Pancreas (tissue), 10 donors: Measurements from ENCODE around the gene SASH1. TPM values are rescaled to one million over a fixed set of nuclear protein-coding genes. Genes with fewer than 3 reads are reported as not detected.

Source experiments
- ATAC-seq, 4 donors: fragments of 200-7000 bp; cut with Tn5 transposase; one replicate each; pipeline versions ENCODE4 v1.8.0 to v1.9.1; 2020; ENCODE audit warnings: mild to moderate bottlenecking in 4 of 4, moderate library complexity in 4 of 4
- DNase-seq, 6 donors: peaks; one replicate each; pipeline ENCODE4 v3.0.0-alpha.2; 2020
- FAIRE-seq: peaks from 2 replicates; lab custom pipeline; 2012; peaks lifted over from hg19 to GRCh38; lab: Jason Lieb, UNC
- H3K27ac ChIP-seq, 4 donors: fragments of 200-600 bp; sonication (generic); 1 replicate in 3 of 4; 2 replicates in 1 of 4; pipeline versions ENCODE4 v1.5.0 to v1.8.0; 2020
- H3K27me3 ChIP-seq, 4 donors: fragments of 200-600 bp; one replicate each; pipeline ENCODE4 v1.8.0; 2021
- H3K36me3 ChIP-seq, 3 donors: fragments of 200-600 bp; sonication (generic) in 1 of 3; one replicate each; pipeline versions ENCODE4 v1.5.0 to v1.8.0; 2020 to 2021
- H3K4me1 ChIP-seq, 3 donors: fragments of 200-600 bp; one replicate each; pipeline ENCODE4 v1.8.0; 2021
- H3K4me3 ChIP-seq, 4 donors: fragments of 200-600 bp; sonication (generic) in 2 of 4; one replicate each; pipeline versions ENCODE4 v1.5.0 to v1.8.0; 2020 to 2021
- H3K9me3 ChIP-seq, 4 donors: fragments of 200-600 bp; one replicate each; pipeline ENCODE4 v1.8.0; 2021
- WGBS, 2 donors: extraction: QIAGEN DNeasy Blood & Tissue Kit; methylation state at CpG; one replicate each; pipeline ENCODE4 v1.1.7; 2013; 5-methylcytosine and 5-hydroxymethylcytosine counted together
- intact Hi-C, 3 donors: fragments of 100-400 bp; cut with DNase I; formaldehyde crosslinking; loops; one replicate each; pipeline versions ENCODE4 v1.11.1 to v1.14.2; 2022
- polyA plus RNA-seq, 2 donors: library from polyadenylated mRNA; stranded (reverse); fragments of 200-250 nt; gene quantifications; one replicate each; pipeline ENCODE4 v1.2.3, GENCODE V29; 2013
- total RNA-seq, 6 donors: library from RNA; stranded (reverse); fragmentation: NEBNext Ultra II Directional in 4 of 6; extraction: Animal tissue kit (Norgen Biotek cat#: 25700) in 4 of 6; gene quantifications; one replicate each; pipeline versions ENCODE4 v1.2.1 to v1.2.4, GENCODE V29; 2021 to 2023
- TF ChIP-seq, protein P1 (sequence below), 4 donors: fragments of 200-600 bp; sonication (generic) in 3 of 4; IDR thresholded peaks; one replicate each; pipeline versions ENCODE4 v1.5.0 to v1.8.0; 2021; ENCODE audit warnings: antibody characterized with exemption in 4 of 4
- donor health status: healthy with polysubstance abuse.
- donor health status: DM: no; HTN: no; CAD: no; lungs with moderate emphysema.
- donor health status: DM: no; HTN: no; CAD: no.
- donor health status: control.
- donor health status: control.
- donor health status: Bipolar disorder and iron deficiency.
- donor health status: DM: yes; HTN: yes; CAD: no.
- donor health status: DM: no; HTN: no; CAD: no.
- donor health status: DM: no; HTN: no; CAD: no.
- donor health status: DM: yes; HTN: yes; CAD: no.

SASH1 gene
- total and polyA plus RNA-seq, 8 donors = 5.1 to 15.3 (median 8.9) TPM

DNA sequence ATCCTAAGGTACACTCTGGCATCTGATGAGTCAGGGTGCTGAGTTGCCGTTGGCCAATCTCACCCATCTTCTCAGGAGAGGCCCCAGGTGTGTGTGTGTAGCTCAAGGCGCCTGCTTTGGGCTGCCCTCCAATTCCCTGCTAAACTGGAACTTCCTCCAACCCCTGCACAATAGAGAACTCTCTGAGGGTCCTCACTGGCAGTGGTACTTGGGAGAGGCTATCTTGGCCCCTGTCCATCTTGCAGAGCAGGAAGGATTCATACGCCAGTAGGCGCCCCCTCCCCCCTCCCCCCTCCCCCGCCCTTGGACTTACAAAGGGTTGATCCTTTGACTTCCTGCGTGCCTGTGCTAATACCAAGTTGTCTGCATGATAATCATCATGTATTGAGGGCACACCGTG, 173.6 kb downstream of the SASH1 start:
- no peaks in the 10 kb centered on the region for H3K9me3 ChIP-seq
- peaks cover 0 to 5% (median 3%) of the 10 kb centered on the region in 3 donors for H3K4me1 ChIP-seq
- TF ChIP-seq, protein P1, sequence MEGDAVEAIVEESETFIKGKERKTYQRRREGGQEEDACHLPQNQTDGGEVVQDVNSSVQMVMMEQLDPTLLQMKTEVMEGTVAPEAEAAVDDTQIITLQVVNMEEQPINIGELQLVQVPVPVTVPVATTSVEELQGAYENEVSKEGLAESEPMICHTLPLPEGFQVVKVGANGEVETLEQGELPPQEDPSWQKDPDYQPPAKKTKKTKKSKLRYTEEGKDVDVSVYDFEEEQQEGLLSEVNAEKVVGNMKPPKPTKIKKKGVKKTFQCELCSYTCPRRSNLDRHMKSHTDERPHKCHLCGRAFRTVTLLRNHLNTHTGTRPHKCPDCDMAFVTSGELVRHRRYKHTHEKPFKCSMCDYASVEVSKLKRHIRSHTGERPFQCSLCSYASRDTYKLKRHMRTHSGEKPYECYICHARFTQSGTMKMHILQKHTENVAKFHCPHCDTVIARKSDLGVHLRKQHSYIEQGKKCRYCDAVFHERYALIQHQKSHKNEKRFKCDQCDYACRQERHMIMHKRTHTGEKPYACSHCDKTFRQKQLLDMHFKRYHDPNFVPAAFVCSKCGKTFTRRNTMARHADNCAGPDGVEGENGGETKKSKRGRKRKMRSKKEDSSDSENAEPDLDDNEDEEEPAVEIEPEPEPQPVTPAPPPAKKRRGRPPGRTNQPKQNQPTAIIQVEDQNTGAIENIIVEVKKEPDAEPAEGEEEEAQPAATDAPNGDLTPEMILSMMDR (IDR thresholded peaks at IDR 0.05) = no peak
- ATAC-seq (no peak), DNase-seq (no peak), FAIRE-seq (no peak)
- intact Hi-C loops = no loop called here
- H3K27me3 ChIP-seq = no peaks in the 10 kb centered on the region
- H3K36me3 ChIP-seq = peaks cover 0 to 4% (median 0%) of the 10 kb centered on the region in 3 donors
- whole genome bisulfite sequencing, 2 donors = 76 to 93% methylated on average over 7 of the region's 7 CpGs
- no peak overlapping the region for H3K4me3 ChIP-seq
- no peak overlapping the region for H3K27ac ChIP-seq

DNA sequence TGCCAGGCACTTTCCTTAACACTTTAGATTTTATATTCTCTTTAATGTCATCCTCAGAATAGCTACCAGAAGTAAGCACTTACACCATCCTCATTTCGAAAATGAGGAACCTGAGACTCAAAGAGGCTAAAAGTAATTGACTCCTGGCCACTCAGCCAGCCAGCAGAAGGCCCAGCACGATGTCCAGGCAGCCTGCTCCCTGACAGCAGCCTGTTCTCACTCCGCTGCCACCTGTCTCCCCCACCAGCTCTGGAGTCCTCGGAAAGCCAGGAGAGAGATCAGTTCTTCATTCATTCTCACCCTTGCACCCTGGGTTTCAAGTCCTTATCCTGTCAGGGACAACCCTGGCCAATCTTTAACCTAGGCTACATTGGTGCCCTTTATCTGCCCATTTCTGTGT, 174.0 kb downstream of the SASH1 start:
- FAIRE-seq (no peak), ATAC-seq (no peak), DNase-seq (no peak)
- intact Hi-C loops = no loop called here
- H3K27ac ChIP-seq = no peak overlapping the region
- H3K9me3 ChIP-seq = no peaks in the 10 kb centered on the region
- TF ChIP-seq, protein P1 (IDR thresholded peaks at IDR 0.05) = no peak
- H3K36me3 ChIP-seq = peaks cover 0 to 4% (median 0%) of the 10 kb centered on the region in 3 donors
- H3K4me3 ChIP-seq = no peak overlapping the region
- WGBS, 2 donors = 90 to 96% methylated on average over 4 of the region's 4 CpGs
- H3K4me1 ChIP-seq = peaks cover under 1 to 9% (median 6%) of the 10 kb centered on the region in 3 donors
- no peaks in the 10 kb centered on the region for H3K27me3 ChIP-seq

DNA sequence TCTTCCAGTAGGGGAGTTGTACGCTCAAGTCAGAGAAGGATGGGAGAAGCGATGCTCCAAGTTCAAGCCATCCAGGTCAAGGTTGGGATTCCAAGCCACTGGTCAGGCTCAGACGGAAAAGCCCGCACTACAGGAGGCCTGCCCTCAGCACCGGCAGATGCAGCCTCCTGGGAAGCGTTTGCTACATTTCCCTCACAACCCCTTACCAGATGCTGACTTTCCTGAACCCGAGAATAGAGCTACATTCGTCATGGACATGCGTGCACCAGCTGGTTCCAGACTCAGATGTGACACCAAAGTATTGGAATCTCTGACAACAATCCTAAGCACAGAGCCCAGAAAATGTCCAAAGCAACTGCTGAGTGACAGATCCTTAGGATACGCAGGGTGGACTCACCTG, 174.8 kb downstream of the SASH1 start:
- Histone ChIP-seq H3K36me3 (peaks cover 0 to 4% (median 0%) of the 10 kb centered on the region in 3 donors), H3K4me1 (peaks cover 6 to 14% (median 7%) of the 10 kb centered on the region in 3 donors), H3K27ac (no peak overlapping the region), H3K9me3 (no peaks in the 10 kb centered on the region), H3K27me3 (no peaks in the 10 kb centered on the region), H3K4me3 (no peak overlapping the region)
- 89 to 95% methylated on average over 10 of the region's 10 CpGs for WGBS, 2 donors
- no peak for DNase-seq
- TF ChIP-seq, protein P1 (IDR thresholded peaks at IDR 0.05) = no peak
- ATAC-seq = no peak
- FAIRE-seq = no peak
- intact Hi-C loops = no loop called here

DNA sequence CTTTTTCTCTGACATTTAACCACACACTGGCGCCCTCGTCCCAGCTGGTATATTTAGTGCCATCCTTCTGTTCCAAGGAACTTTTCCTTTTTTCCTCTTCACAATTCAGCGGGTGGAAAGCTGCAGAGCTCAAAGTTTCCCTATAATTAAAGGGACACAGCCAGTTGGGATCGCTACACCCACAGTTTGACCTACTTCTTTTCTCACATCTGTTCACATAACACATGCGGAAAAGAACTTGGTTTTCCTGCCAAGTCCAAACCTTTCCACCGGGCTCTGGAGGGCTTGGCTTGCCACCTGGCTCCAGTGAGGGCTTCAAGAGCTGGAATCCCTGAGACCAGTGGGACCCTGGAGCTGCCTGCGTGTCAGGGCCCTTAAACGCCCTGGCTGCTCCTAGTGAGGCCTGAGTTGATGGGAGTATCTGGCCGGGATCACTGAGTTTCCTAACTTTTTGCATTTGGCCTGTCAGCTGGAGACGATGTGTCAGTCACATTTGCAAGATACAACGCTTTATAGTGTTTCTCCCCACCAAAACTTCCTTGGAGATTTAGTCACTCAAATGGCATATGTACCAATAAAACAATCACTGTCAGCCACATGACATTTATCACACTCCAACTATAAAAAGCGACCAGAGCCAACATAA, 176.0 kb downstream of the SASH1 start:
- TF ChIP-seq, protein P1 (IDR thresholded peaks at IDR 0.05) = no peak
- WGBS, 2 donors = 82 to 86% methylated on average over 12 of the region's 12 CpGs

More for the DNA sequence above, 176.0 kb downstream of the SASH1 start:
- Histone ChIP-seq H3K27ac (no peak overlapping the region), H3K4me3 (no peak overlapping the region), H3K9me3 (no peaks in the 10 kb centered on the region), H3K27me3 (no peaks in the 10 kb centered on the region), H3K36me3 (peaks cover 0 to 4% (median 0%) of the 10 kb centered on the region in 3 donors), H3K4me1 (peaks cover 6 to 14% (median 7%) of the 10 kb centered on the region in 3 donors)
- ATAC-seq = no peak
- DNase-seq = no peak
- intact Hi-C loops = no loop called here
- no peak for FAIRE-seq
